H1 (cell line): ENCODE results near the gene CEP104. TPM values are rescaled to one million over a fixed set of nuclear protein-coding genes. Genes with fewer than 3 reads are reported as not detected.

Experiments
- CTCF ChIA-PET: fragments of 300-600 bp; sonication (Branson Sonifier 250); formaldehyde crosslinking; loops from one replicate; lab custom pipeline; 2021; ENCODE audit not compliant: partially characterized antibody; lab: Charles Lee
- POLR2A ChIA-PET: fragments of 300-600 bp; sonication (Branson Sonifier 250); formaldehyde crosslinking; loops from one replicate; lab custom pipeline; 2021; ENCODE audit warnings: inconsistent platforms; ENCODE audit not compliant: partially characterized antibody; lab: Charles Lee
- DNase-seq, 2 experiments: peaks; one replicate each; pipeline versions ENCODE4 v3.0.0 to v3.0.0-alpha.2; 2010 to 2022; ENCODE audit warnings: low spot score in 2 of 2, low read depth in 1 of 2, mixed read lengths in 1 of 2
- FAIRE-seq: peaks from 2 replicates; lab custom pipeline; 2011; peaks lifted over from hg19 to GRCh38; lab: Jason Lieb, UNC
- H2AFZ ChIP-seq: 2 replicates; pipeline ENCODE4 v1.8.1; 2012; ENCODE audit warnings: low read length, inconsistent platforms
- H2AK5ac ChIP-seq: 2 replicates; pipeline ENCODE4 v1.6.1; 2013; ENCODE audit warnings: low read depth, low read length
- H2BK120ac ChIP-seq: replicated peaks from 2 replicates; pipeline ENCODE3; 2013; ENCODE audit warnings: low read depth, low read length, inconsistent platforms
- H2BK12ac ChIP-seq: 2 replicates; pipeline ENCODE4 v1.6.1; 2013; ENCODE audit warnings: low read depth, low read length
- H2BK15ac ChIP-seq: 2 replicates; pipeline ENCODE4 v1.6.1; 2013; ENCODE audit warnings: low read length
- H2BK20ac ChIP-seq: 2 replicates; pipeline ENCODE4 v1.6.1; 2013; ENCODE audit warnings: low read length
- H2BK5ac ChIP-seq: 2 replicates; pipeline ENCODE4 v1.6.1; 2013; ENCODE audit warnings: low read depth, low read length
- H3K14ac ChIP-seq: 2 replicates; pipeline ENCODE4 v1.6.1; 2013; ENCODE audit warnings: inconsistent platforms; ENCODE audit not compliant: insufficient read length
- H3K18ac ChIP-seq: 2 replicates; pipeline ENCODE4 v1.6.1; 2013; ENCODE audit warnings: low read length; ENCODE audit errors: extremely low read depth
- H3K23ac ChIP-seq: 2 replicates; pipeline ENCODE4 v1.6.1; 2013; ENCODE audit warnings: inconsistent platforms; ENCODE audit not compliant: insufficient read length
- H3K23me2 ChIP-seq: 2 replicates; pipeline ENCODE4 v1.6.1; 2013; ENCODE audit warnings: low read depth, low read length
- H3K27ac ChIP-seq: 2 replicates; pipeline ENCODE4 v1.6.1; 2011; ENCODE audit warnings: low read depth, low read length, inconsistent platforms
- H3K27me3 ChIP-seq, 4 experiments: replicated peaks in 1 of 4; 1 replicate in 1 of 4; 2 replicates in 3 of 4; pipeline versions ENCODE4 v1.6.1 to v1.8.1; 2011 to 2013; ENCODE audit warnings: low read length in 3 of 4, mild to moderate bottlenecking in 3 of 4, inconsistent platforms in 2 of 4, mixed read lengths in 2 of 4, moderate library complexity in 1 of 4; ENCODE audit not compliant: control insufficient read depth in 3 of 4, insufficient read depth in 3 of 4; ENCODE audit errors: extremely low read depth in 1 of 4
- H3K36me3 ChIP-seq, 4 experiments: 2 replicates each; pipeline versions ENCODE4 v1.6.1 to v1.8.1; 2011 to 2013; ENCODE audit warnings: mild to moderate bottlenecking in 4 of 4, low read length in 3 of 4, moderate library complexity in 2 of 4, control low read depth in 1 of 4, inconsistent platforms in 1 of 4; ENCODE audit not compliant: insufficient read depth in 4 of 4, control insufficient read depth in 2 of 4
- H3K4ac ChIP-seq: replicated peaks from 2 replicates; pipeline ENCODE3; 2013; ENCODE audit warnings: low read length, low read depth, mixed read lengths, inconsistent platforms; ENCODE audit not compliant: insufficient read length
- H3K4me1 ChIP-seq, 4 experiments: replicated peaks in 1 of 4; 1 replicate in 1 of 4; 2 replicates in 3 of 4; pipeline versions ENCODE4 v1.6.1 to v1.8.1; 2011 to 2013; ENCODE audit warnings: low read length in 3 of 4, inconsistent platforms in 2 of 4, mixed read lengths in 1 of 4; ENCODE audit not compliant: insufficient read depth in 4 of 4, control insufficient read depth in 3 of 4
- H3K4me2 ChIP-seq, 2 experiments: 2 replicates each; pipeline versions ENCODE4 v1.6.1 to v1.8.1; 2011 to 2013; ENCODE audit warnings: low read depth in 2 of 2, low read length in 2 of 2, control low read depth in 1 of 2, inconsistent platforms in 1 of 2, mild to moderate bottlenecking in 1 of 2; ENCODE audit not compliant: insufficient read depth in 1 of 2
- H3K4me3 ChIP-seq, 4 experiments: fragments of 200-600, 300-600 bp in 1 of 4; sonication (generic), shearing (Covaris generic), sonication (Bioruptor Twin) in 1 of 4; 2 replicates each; pipeline versions ENCODE4 v1.5.1 to v1.8.1; 2011 to 2016; ENCODE audit warnings: low read length in 4 of 4, low read depth in 3 of 4, control low read depth in 2 of 4, inconsistent platforms in 2 of 4, mild to moderate bottlenecking in 2 of 4, mixed read lengths in 1 of 4, moderate library complexity in 1 of 4; ENCODE audit not compliant: insufficient read depth in 2 of 4; ENCODE audit errors: extremely low read depth in 1 of 4
- H3K56ac ChIP-seq: replicated peaks from 2 replicates; pipeline ENCODE3; 2013; ENCODE audit warnings: low read depth, mild to moderate bottlenecking, mixed read lengths, low read length, inconsistent platforms; ENCODE audit not compliant: insufficient read length
- H3K79me1 ChIP-seq: 2 replicates; pipeline ENCODE4 v1.6.1; 2013; ENCODE audit warnings: low read depth, low read length, control low read depth
- H3K79me2 ChIP-seq, 2 experiments: 2 replicates each; pipeline versions ENCODE4 v1.6.1 to v1.8.1; 2012 to 2013; ENCODE audit warnings: low read length in 2 of 2, mild to moderate bottlenecking in 2 of 2, inconsistent platforms in 1 of 2; ENCODE audit not compliant: insufficient read depth in 2 of 2, control insufficient read depth in 1 of 2
- H3K9ac ChIP-seq, 4 experiments: replicated peaks in 1 of 4; 1 replicate in 1 of 4; 2 replicates in 3 of 4; pipeline versions ENCODE4 v1.6.1 to v1.8.1; 2011 to 2013; ENCODE audit warnings: low read depth in 3 of 4, low read length in 3 of 4, control low read depth in 2 of 4, mild to moderate bottlenecking in 2 of 4, moderate library complexity in 2 of 4, inconsistent platforms in 1 of 4; ENCODE audit errors: extremely low read depth in 1 of 4
- H3K9me3 ChIP-seq, 2 experiments: 2 replicates each; pipeline versions ENCODE4 v1.6.1 to v1.8.1; 2012 to 2013; ENCODE audit warnings: mild to moderate bottlenecking in 2 of 2, moderate library complexity in 2 of 2, control low read depth in 1 of 2, inconsistent platforms in 1 of 2, low read depth in 1 of 2, low read length in 1 of 2, mixed read lengths in 1 of 2; ENCODE audit not compliant: insufficient read depth in 2 of 2
- H4K20me1 ChIP-seq, 2 experiments: replicated peaks in 1 of 2; 2 replicates each; pipeline versions ENCODE3 to v1.8.1; 2011 to 2013; ENCODE audit warnings: inconsistent platforms in 2 of 2, low read length in 2 of 2, mild to moderate bottlenecking in 1 of 2; ENCODE audit not compliant: insufficient read depth in 2 of 2, control insufficient read depth in 1 of 2
- H4K5ac ChIP-seq: 2 replicates; pipeline ENCODE4 v1.6.1; 2013; ENCODE audit warnings: low read length, low read depth, mixed read lengths, inconsistent platforms; ENCODE audit not compliant: insufficient read length
- H4K8ac ChIP-seq: 2 replicates; pipeline ENCODE4 v1.8.0; 2013; ENCODE audit warnings: mild to moderate bottlenecking, moderate library complexity, low read length, inconsistent platforms; ENCODE audit not compliant: insufficient read depth; ENCODE audit errors: extremely low read depth
- H4K91ac ChIP-seq: replicated peaks from 2 replicates; pipeline ENCODE3; 2013; ENCODE audit warnings: low read length, mixed read lengths, inconsistent platforms; ENCODE audit not compliant: insufficient read length
- BRCA1 ChIP-seq: IDR thresholded peaks from 2 replicates; pipeline ENCODE4 v1.6.1; 2012; ENCODE audit warnings: low read depth, low read length, improper control_type of control experiment
- EP300 ChIP-seq, 2 experiments: IDR thresholded peaks; 1 replicate in 1 of 2; 2 replicates in 1 of 2; pipeline ENCODE4 v1.6.1; 2011 to 2012; ENCODE audit warnings: low read depth in 2 of 2, low read length in 2 of 2, mild to moderate bottlenecking in 2 of 2, borderline replicate concordance in 1 of 2, inconsistent platforms in 1 of 2, moderate library complexity in 1 of 2
- FOSL1 ChIP-seq: IDR thresholded peaks from 2 replicates; pipeline ENCODE4 v1.6.1; 2011; ENCODE audit warnings: mild to moderate bottlenecking, low read depth, low read length, moderate library complexity; ENCODE audit not compliant: insufficient read depth
- HDAC2 ChIP-seq, 2 experiments: fragments of 300-600 bp in 1 of 2; sonication (generic) in 1 of 2; IDR thresholded peaks; 2 replicates each; pipeline ENCODE4 v1.6.1; 2011 to 2012; ENCODE audit warnings: low read depth in 2 of 2, low read length in 2 of 2, mild to moderate bottlenecking in 2 of 2, moderate library complexity in 2 of 2, borderline replicate concordance in 1 of 2, inconsistent platforms in 1 of 2
- NANOG ChIP-seq: IDR thresholded peaks from 2 replicates; pipeline ENCODE4 v1.6.1; 2011; ENCODE audit warnings: low read length, low read depth, mild to moderate bottlenecking, inconsistent platforms; ENCODE audit not compliant: insufficient read depth, poor library complexity, severe bottlenecking
- NRF1 ChIP-seq: IDR thresholded peaks from 2 replicates; pipeline ENCODE4 v1.6.1; 2011; ENCODE audit warnings: mild to moderate bottlenecking, low read depth, low read length, improper control_type of control experiment
- RXRA ChIP-seq: IDR thresholded peaks from 2 replicates; pipeline ENCODE4 v1.6.1; 2011; ENCODE audit warnings: low read depth, mild to moderate bottlenecking, low read length, moderate library complexity; ENCODE audit not compliant: insufficient read depth
- SP4 ChIP-seq: IDR thresholded peaks from 2 replicates; pipeline ENCODE4 v1.6.1; 2012; ENCODE audit warnings: low read length, inconsistent platforms
- TAF1 ChIP-seq: IDR thresholded peaks from 2 replicates; pipeline ENCODE4 v1.6.1; 2011; ENCODE audit warnings: mild to moderate bottlenecking, low read depth, low read length
- TEAD4 ChIP-seq: IDR thresholded peaks from 2 replicates; pipeline ENCODE4 v1.6.1; 2012; ENCODE audit warnings: low read depth, low read length, inconsistent platforms, mixed read lengths
- YY1 ChIP-seq: IDR thresholded peaks from 2 replicates; pipeline ENCODE4 v1.6.1; 2011; ENCODE audit warnings: low read depth, mild to moderate bottlenecking, low read length
- WGBS, 2 experiments: shearing (Covaris generic) in 1 of 2; methylation state at CpG; one replicate each; pipeline versions ENCODE4 v1.1.6 to v1.1.7; 2013 to 2015; ENCODE audit warnings: low lambda C conversion rate in 2 of 2, mixed read lengths in 2 of 2, inconsistent platforms in 1 of 2, low coverage in 1 of 2, missing lambda C conversion rate in 1 of 2; ENCODE audit not compliant: insufficient replicate concordance in 2 of 2, insufficient coverage in 1 of 2, insufficient read length in 1 of 2; ENCODE audit errors: extremely low coverage in 1 of 2, missing lambda C conversion rate in 1 of 2; 5-methylcytosine and 5-hydroxymethylcytosine counted together
- polyA plus RNA-seq, 7 experiments: library from polyadenylated mRNA; depleted of rRNA in 3 of 7; stranded (reverse) in 5 of 7; unstranded in 2 of 7; fragments of >200 nt in 5 of 7; fragments of 200-250 nt in 2 of 7; gene quantifications; 1 replicate in 5 of 7; 2 replicates in 1 of 7; 4 replicates in 1 of 7; pipeline versions ENCODE4 v1.2.1 to v1.2.3, GENCODE V29; 2011 to 2013; ENCODE audit warnings: missing spikeins in 2 of 7, mixed read lengths in 2 of 7
- total RNA-seq: library from RNA; stranded (reverse); fragmentation: NEBNext Ultra II Directional; extraction: Animal tissue kit (Norgen Biotek cat#: 25700); gene quantifications from 2 replicates; pipeline ENCODE4 v1.2.1, GENCODE V29; 2021

CEP104 gene
- total and polyA plus RNA-seq, 2 of the 8 experiments (the other 6 are each of a cell fraction or from before 2014, with no cell fraction given) = 8.0 to 43.9 TPM

GRCh38 chr1:3773572-3774275, 83.3 kb downstream of the CEP104 start:
- Histone ChIP-seq H2BK20ac (no peak overlapping the region), H3K9ac (no peak overlapping the region), H4K5ac (no peak overlapping the region), H2AK5ac (peak overlapping the region; percentile 39; the same call in 1 of the 2 replicates), H3K79me1 (no peaks in the 10 kb centered on the region; the same call in 1 of the 2 replicates), H3K4me2 (peak overlapping the region in 1 of 2 experiments; percentile 76; a peak in 1 of 4 replicates), H2AFZ (no peak overlapping the region), H3K23me2 (peaks cover 11% of the 10 kb centered on the region; the same call in 1 of the 2 replicates), H4K8ac (no peak overlapping the region; the same call in 1 of the 2 replicates), H4K20me1 (peaks cover 2 to 13% of the 10 kb centered on the region in 2 experiments), H2BK5ac (no peak overlapping the region; the same call in 1 of the 2 replicates), H2BK120ac (no peak overlapping the region), H3K9me3 (no peaks in the 10 kb centered on the region), H2BK15ac (peak overlapping the region; percentile 72; the same call in 1 of the 2 replicates), H3K18ac (no peak overlapping the region), H3K4me1 (peaks cover 0 to 35% (median 13%) of the 10 kb centered on the region in 4 experiments; a peak in 6 of 7 replicates), H3K23ac (no peak overlapping the region), H3K27ac (no peak overlapping the region), H2BK12ac (0 out of 2 replicates have a peak overlapping the region, but pooled peaks have one; percentile 9), H3K56ac (no peak overlapping the region), H3K4me3 (no peak overlapping the region), H3K14ac (no peak overlapping the region), H3K36me3 (no peaks in the 10 kb centered on the region), H3K27me3 (no peaks in the 10 kb centered on the region), H3K79me2 (no peaks in the 10 kb centered on the region), H3K4ac (peak overlapping the region; percentile 72), H4K91ac (no peak overlapping the region)
- ChIA-PET POLR2A (interaction anchor here (0.8 to 2.0 kb wide), 3 partner anchors 14 to 27 kb away, joined by 3 to 7 read pairs (median 4); no protein-coding TSS in a partner anchor), CTCF (interaction anchor here (1.1 to 3.4 kb wide), 6 partner anchors 12 to 78 kb away, joined by 3 to 15 read pairs (median 6); partner anchors contain the start of gene LRRC47)
- 86% methylated on average over 16 of the region's 16 CpGs; no CpG with 5 or more reads in 1 of the 2 experiments for WGBS, 2 experiments
- no peak for FAIRE-seq
- no peak for DNase-seq
- TF ChIP-seq NANOG (no peak), TAF1 (no peak), HDAC2 (IDR thresholded peaks at IDR 0.05; ENCODE audit: borderline replicate concordance in 1 of 2, low read depth in 2 of 2, low read length in 2 of 2) (no peak), NRF1 (no peak), SP4 (no peak), FOSL1 (no peak), TEAD4 (no peak), YY1 (no peak), RXRA (no peak), EP300 (IDR thresholded peaks at IDR 0.05; ENCODE audit: borderline replicate concordance in 1 of 2, low read depth in 2 of 2, low read length in 2 of 2) (no peak), BRCA1 (no peak)
